AG04449 (cell line): ENCODE results near the gene ITFG2.
"Not testable (repeated sequence)": the region's sequence is repeated elsewhere in the genome, so short reads cannot be mapped to it uniquely, and the experiment has no call there.

Source experiments
- CTCF ChIA-PET: fragments of 350-600 bp; formaldehyde crosslinking; extraction: SDS; loops from one replicate; lab custom pipeline; 2021; ENCODE audit warnings: antibody characterized with exemption; lab: Yijun Ruan, JAX
- POLR2A ChIA-PET: fragments of 400-600, 350-600 bp; formaldehyde crosslinking; extraction: SDS; loops from one replicate; lab custom pipeline; 2020; ENCODE audit warnings: antibody characterized with exemption, inconsistent platforms; lab: Yijun Ruan, JAX
- DNase-seq: peaks from one replicate; pipeline ENCODE4 v3.0.0-alpha.2; 2010; ENCODE audit warnings: low read depth, low spot score
- H3K4me3 ChIP-seq: 2 replicates; pipeline ENCODE4 v1.5.1; 2011; ENCODE audit warnings: low read depth, mild to moderate bottlenecking, control low read depth, low read length
- CTCF ChIP-seq: IDR thresholded peaks from one replicate; pipeline ENCODE4 v1.5.1; 2011; ENCODE audit warnings: mild to moderate bottlenecking, moderate library complexity, low read length, control low read depth, inconsistent platforms; ENCODE audit not compliant: insufficient read depth; ENCODE audit errors: missing control alignments

Gene ITFG2

GRCh38 chr12:2858334-2858733 is 45.9 kb downstream of the ITFG2 start:
- POLR2A ChIA-PET = no interaction called here
- no peak for TF ChIP-seq CTCF
- no peak overlapping the region for H3K4me3 ChIP-seq
- CTCF ChIA-PET = interaction anchor here (1.0 to 2.1 kb wide), 4 partner anchors 8 to 184 kb away, joined by 3 to 6 read pairs (median 4); no protein-coding TSS in a partner anchor
- DNase-seq = no peak

- ChIA-PET CTCF (interaction anchor here (1.1 to 1.2 kb wide), 2 partner anchors 9 to 15 kb away, joined by 3 to 5 read pairs; no protein-coding TSS in a partner anchor), POLR2A (no interaction called here)
- TF ChIP-seq CTCF = no peak
- H3K4me3 ChIP-seq = no peak overlapping the region
- DNase-seq = no peak
These were observed 46.5 kb downstream of the ITFG2 start for GRCh38 chr12:2858944-2859421.

- ChIA-PET CTCF (interaction anchor here (1.5 kb wide), 1 partner anchor 14 kb away, joined by 4 read pairs; no protein-coding TSS in a partner anchor), POLR2A (no interaction called here)
- no peak overlapping the region for H3K4me3 ChIP-seq
- no peak for DNase-seq
- TF ChIP-seq CTCF = no peak
These were observed 47.7 kb downstream of the ITFG2 start for GRCh38 chr12:2860170-2860569.

- CTCF ChIA-PET = interaction anchor here (0.7 to 8.8 kb wide), 5 partner anchors 8 to 214 kb away, joined by 3 to 76 read pairs (median 3); no protein-coding TSS in a partner anchor
- POLR2A ChIA-PET = no interaction called here
- TF ChIP-seq CTCF = no peak
- no peak overlapping the region for H3K4me3 ChIP-seq
- DNase-seq = no peak
These were observed 50.4 kb downstream of the ITFG2 start for GRCh38 chr12:2862876-2863275.

GRCh38 chr12:2863402-2863801 is 50.9 kb downstream of the ITFG2 start:
- CTCF ChIA-PET = interaction anchor here (1.0 to 8.8 kb wide), 4 partner anchors 12 to 210 kb away, joined by 3 to 76 read pairs (median 4); no protein-coding TSS in a partner anchor

GRCh38 chr12:2864198-2864597 is 51.7 kb downstream of the ITFG2 start:
- H3K4me3 ChIP-seq = no peak overlapping the region
- POLR2A ChIA-PET = interaction anchor here (0.6 kb wide), 1 partner anchor 29 kb away, joined by 4 read pairs; no protein-coding TSS in a partner anchor
- DNase-seq = no peak
- no peak for TF ChIP-seq CTCF
- CTCF ChIA-PET = interaction anchor here (0.6 to 8.8 kb wide), 6 partner anchors 11 to 209 kb away, joined by 3 to 76 read pairs (median 3); no protein-coding TSS in a partner anchor

More at GRCh38 chr12:2863402-2863801, 50.9 kb downstream of the ITFG2 start:
- POLR2A ChIA-PET = interaction anchor here (0.6 kb wide), 1 partner anchor 12 kb away, joined by 4 read pairs; no protein-coding TSS in a partner anchor
- not testable (repeated sequence) for DNase-seq, H3K4me3 ChIP-seq

- H3K4me3 ChIP-seq, POLR2A ChIA-PET, DNase-seq: not testable (repeated sequence)
- CTCF ChIA-PET = interaction anchor here (8.8 kb wide), 1 partner anchor 18 kb away, joined by 76 read pairs; no protein-coding TSS in a partner anchor
These were observed 56.6 kb downstream of the ITFG2 start for GRCh38 chr12:2868986-2869632.
